Endothelial cell of umbilical vein (primary cell): ENCODE data around the gene PKP4. TPM values are rescaled to one million over a fixed set of nuclear protein-coding genes. Genes with fewer than 3 reads are reported as not detected.

Experiments used
- BruUV-seq: library from RNA; stranded (reverse); fragments of 400-500 nt; replicated peaks from 2 replicates; lab custom pipeline; 2021; lab: Mats Ljungman, UMichigan
- CTCF ChIA-PET: fragments of 300-600, 350-600 bp; sonication (Branson Sonifier 250); formaldehyde crosslinking; loops from one replicate; lab custom pipeline; 2021; ENCODE audit warnings: antibody characterized with exemption, inconsistent platforms; lab: Charles Lee
- POLR2A ChIA-PET: fragments of 300-600, 350-600 bp; sonication (Branson Sonifier 250); formaldehyde crosslinking; loops from one replicate; lab custom pipeline; 2021; ENCODE audit warnings: antibody characterized with exemption, inconsistent platforms; lab: Charles Lee
- DNase-seq: peaks from one replicate; pipeline ENCODE4 v3.0.0-alpha.2; 2011; ENCODE audit warnings: low read depth, low spot score
- FAIRE-seq: peaks from 2 replicates; lab custom pipeline; 2011; peaks lifted over from hg19 to GRCh38; lab: Jason Lieb, UNC
- H2AFZ ChIP-seq: 2 replicates; pipeline ENCODE4 v1.6.0; 2012; ENCODE audit warnings: low read depth, low read length, control low read depth, inconsistent platforms
- H3K27ac ChIP-seq: 2 replicates; pipeline ENCODE4 v1.5.1; 2011; ENCODE audit warnings: low read depth, mild to moderate bottlenecking, control low read depth, low read length, moderate library complexity; ENCODE audit not compliant: insufficient read depth
- H3K27me3 ChIP-seq, 2 experiments: 2 replicates each; pipeline versions ENCODE4 v1.6.0 to v1.6.1; 2011; ENCODE audit warnings: low read length in 2 of 2, mixed read lengths in 1 of 2; ENCODE audit not compliant: control insufficient read depth in 2 of 2, insufficient read depth in 2 of 2
- H3K36me3 ChIP-seq, 2 experiments: 2 replicates in 1 of 2; 3 replicates in 1 of 2; pipeline ENCODE4 v1.5.1; 2011; ENCODE audit warnings: low read length in 2 of 2, mild to moderate bottlenecking in 1 of 2, moderate library complexity in 1 of 2; ENCODE audit not compliant: control insufficient read depth in 2 of 2, insufficient read depth in 2 of 2; ENCODE audit errors: extremely low read depth in 1 of 2
- H3K4me1 ChIP-seq: 3 replicates; pipeline ENCODE4 v1.5.1; 2011; ENCODE audit warnings: mild to moderate bottlenecking, low read length; ENCODE audit not compliant: control insufficient read depth, insufficient read depth; ENCODE audit errors: extremely low read depth
- H3K4me2 ChIP-seq: 2 replicates; pipeline ENCODE4 v1.6.1; 2011; ENCODE audit warnings: low read length, control low read depth, mixed read lengths; ENCODE audit not compliant: insufficient read depth
- H3K4me3 ChIP-seq, 3 experiments: fragments of 200-600 bp in 1 of 3; sonication (generic), shearing (Covaris generic) in 1 of 3; replicated peaks in 1 of 3; 2 replicates each; pipeline ENCODE4 v1.5.1; 2011 to 2016; ENCODE audit warnings: control low read depth in 3 of 3, low read length in 3 of 3, mild to moderate bottlenecking in 2 of 3, inconsistent platforms in 1 of 3, low read depth in 1 of 3, moderate library complexity in 1 of 3; ENCODE audit not compliant: insufficient read depth in 1 of 3
- H3K79me2 ChIP-seq: 2 replicates; pipeline ENCODE4 v1.6.0; 2012; ENCODE audit warnings: low read length, inconsistent platforms; ENCODE audit not compliant: control insufficient read depth, insufficient read depth
- H3K9ac ChIP-seq: replicated peaks from 2 replicates; pipeline ENCODE3; 2011; ENCODE audit warnings: low read length, control low read depth; ENCODE audit not compliant: insufficient read depth; ENCODE audit errors: extremely low read depth
- H3K9me1 ChIP-seq: replicated peaks from 3 replicates; pipeline ENCODE4 v1.6.0; 2011; ENCODE audit warnings: mild to moderate bottlenecking, low read length; ENCODE audit not compliant: control insufficient read depth, insufficient read depth; ENCODE audit errors: extremely low read depth
- H3K9me3 ChIP-seq: replicated peaks from 2 replicates; pipeline ENCODE4 v1.5.1; 2012; ENCODE audit warnings: low read length, inconsistent platforms; ENCODE audit not compliant: control insufficient read depth, insufficient read depth
- H4K20me1 ChIP-seq: replicated peaks from 2 replicates; pipeline ENCODE3; 2011; ENCODE audit warnings: mild to moderate bottlenecking, low read length; ENCODE audit not compliant: control insufficient read depth, insufficient read depth; ENCODE audit errors: extremely low read depth
- CTCF ChIP-seq, 2 donors: IDR thresholded peaks; 1 replicate in 1 of 2; 2 replicates in 1 of 2; pipeline ENCODE4 v1.5.1; 2011; ENCODE audit warnings: low read length in 2 of 2, mild to moderate bottlenecking in 2 of 2, moderate library complexity in 2 of 2, control low read depth in 1 of 2, inconsistent platforms in 1 of 2, low read depth in 1 of 2; ENCODE audit not compliant: insufficient read depth in 1 of 2; ENCODE audit errors: extremely low read depth in 1 of 2
- EZH2 ChIP-seq: IDR thresholded peaks from 2 replicates; pipeline ENCODE4 v1.6.1; 2012; ENCODE audit warnings: borderline replicate concordance, low read depth, mild to moderate bottlenecking, moderate library complexity, low read length, inconsistent platforms; ENCODE audit not compliant: severe bottlenecking
- FOS ChIP-seq: IDR thresholded peaks from 2 replicates; pipeline ENCODE4 v1.6.1; 2011; ENCODE audit warnings: mild to moderate bottlenecking, low read length, moderate library complexity, borderline replicate concordance; ENCODE audit not compliant: insufficient read depth
- GATA2 ChIP-seq: IDR thresholded peaks from 2 replicates; pipeline ENCODE4 v1.7.0; 2011; ENCODE audit warnings: low read depth, mild to moderate bottlenecking, moderate library complexity, mixed read lengths, low read length; ENCODE audit not compliant: insufficient read length, insufficient read depth
- JUN ChIP-seq: IDR thresholded peaks from 2 replicates; pipeline ENCODE4 v1.6.1; 2011; ENCODE audit warnings: borderline replicate concordance, low read depth; ENCODE audit not compliant: insufficient read length, insufficient read depth
- MAX ChIP-seq: IDR thresholded peaks from 2 replicates; pipeline ENCODE4 v1.6.1; 2011; ENCODE audit not compliant: insufficient read depth, insufficient read length
- MYC ChIP-seq: IDR thresholded peaks from one replicate; pipeline ENCODE4 v1.6.1; 2011; ENCODE audit warnings: mild to moderate bottlenecking, low read depth, low read length
- POLR2A ChIP-seq: IDR thresholded peaks from 2 replicates; pipeline ENCODE4 v1.6.1; 2012; ENCODE audit warnings: low read depth, mild to moderate bottlenecking, control low read depth, low read length
- POLR2AphosphoS5 ChIP-seq: IDR thresholded peaks from 2 replicates; pipeline ENCODE4 v1.6.1; 2012; ENCODE audit warnings: low read depth, mild to moderate bottlenecking, control low read depth, low read length, moderate library complexity; ENCODE audit not compliant: insufficient read depth
- dilution Hi-C: fragments of 300-500 bp; cut with MboI; formaldehyde crosslinking; loops from one replicate; pipeline ENCODE4 v1.15.0; 2019; ENCODE audit warnings: low sequenced_read_pairs; ENCODE audit not compliant: extremely low pct_ligation_motif_present
- intact Hi-C: fragments of 100-400 bp; cut with micrococcal nuclease; formaldehyde crosslinking; loops from one replicate; pipeline ENCODE4 v1.10.0; 2022
- polyA plus RNA-seq, 4 experiments: library from polyadenylated mRNA; depleted of rRNA in 3 of 4; stranded (reverse) in 3 of 4; unstranded in 1 of 4; fragments of >200 nt; gene quantifications; 2 replicates each; pipeline versions ENCODE4 v1.2.1 to v1.2.3, GENCODE V29; 2011 to 2012; ENCODE audit warnings: missing spikeins in 1 of 4
- total RNA-seq: library from RNA; stranded (reverse); gene quantifications from 2 replicates; pipeline ENCODE4 v1.2.3, GENCODE V29; 2021

The PKP4 gene
- total and polyA plus RNA-seq, 2 donors (not counting 3 experiments of a cell fraction or from before 2014, with no cell fraction given): 35.4 to 68.5 TPM

GRCh38 chr2:158410132-158410531, 46.6 kb upstream of the PKP4 start:
- Histone ChIP-seq H3K27me3 (peaks cover 0 to 6% of the 10 kb centered on the region in 2 experiments), H3K4me1 (no peaks in the 10 kb centered on the region), H3K36me3 (no peaks in the 10 kb centered on the region), H3K9me1 (no peaks in the 10 kb centered on the region), H4K20me1 (no peaks in the 10 kb centered on the region), H3K9ac (no peak overlapping the region), H3K4me2 (no peak overlapping the region), H3K79me2 (no peaks in the 10 kb centered on the region), H3K9me3 (no peaks in the 10 kb centered on the region), H2AFZ (no peak overlapping the region), H3K4me3 (no peak overlapping the region), H3K27ac (no peak overlapping the region)
- FAIRE-seq: no peak
- CTCF ChIA-PET: no interaction called here
- dilution Hi-C loops (no loop called here), intact Hi-C loops (no loop called here)
- TF ChIP-seq POLR2A (no peak), GATA2 (no peak), POLR2AphosphoS5 (no peak), JUN (no peak), CTCF (IDR thresholded peaks at IDR 0.05; ENCODE audit: extremely low read depth in 1 of 2, insufficient read depth in 1 of 2, low read depth in 1 of 2, low read length in 2 of 2) (no peak), MAX (no peak), MYC (no peak), FOS (no peak), EZH2 (no peak)
- BruUV-seq: no TSS peak
- POLR2A ChIA-PET: no interaction called here
- no peak for DNase-seq
